ENCODE data around the gene CDK12. TPM values are rescaled to one million over a fixed set of nuclear protein-coding genes. Genes with fewer than 3 reads are reported as not detected.
"Not testable (repeated sequence)": the region's sequence is repeated elsewhere in the genome, so short reads cannot be mapped to it uniquely, and the experiment has no call there.

The CDK12 gene
- total RNA-seq, 2 experiments from 2014 or later, result 99.6 to 108 TPM

DNA sequence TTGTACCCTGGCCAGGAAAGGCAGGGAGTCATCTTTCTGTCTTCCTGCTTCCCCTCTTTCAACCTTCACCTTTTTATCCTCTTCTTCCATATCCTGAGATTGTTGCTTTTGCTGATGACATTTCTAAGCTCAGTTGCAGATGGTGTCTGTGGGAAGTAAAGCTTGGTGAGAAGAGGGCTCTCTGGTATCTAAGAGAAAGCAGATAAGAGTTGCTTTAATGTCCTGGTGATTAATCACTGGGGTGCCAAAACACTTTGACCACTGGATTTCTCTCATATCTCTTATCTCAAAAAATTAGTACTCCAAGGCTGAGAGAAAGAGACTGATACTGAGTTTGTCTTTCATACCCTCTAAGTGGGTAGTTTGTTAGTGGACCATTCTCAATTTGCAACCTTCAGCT is 75.2 kb downstream of the CDK12 start:
- H3K27ac Mint-ChIP-seq, result no peak overlapping the region
- peaks cover 12% of the 10 kb centered on the region for H3K36me3 Mint-ChIP-seq (ENCODE audit: low read depth)
- no peaks in the 10 kb centered on the region for H3K9me3 ChIP-seq (ENCODE audit: control insufficient read depth in 1 of 2, insufficient read depth in 1 of 2, low read length in 2 of 2)
- no peak overlapping the region for H3K4me3 ChIP-seq (ENCODE audit: low read length)
- peaks cover 25% of the 10 kb centered on the region for H3K4me1 Mint-ChIP-seq (ENCODE audit: low read depth)
- CTCF ChIA-PET, result interaction anchor here (1.2 to 1.4 kb wide), 2 partner anchors 11 to 86 kb away, joined by 5 to 8 read pairs; no protein-coding TSS in a partner anchor
- TF ChIP-seq, protein P1, sequence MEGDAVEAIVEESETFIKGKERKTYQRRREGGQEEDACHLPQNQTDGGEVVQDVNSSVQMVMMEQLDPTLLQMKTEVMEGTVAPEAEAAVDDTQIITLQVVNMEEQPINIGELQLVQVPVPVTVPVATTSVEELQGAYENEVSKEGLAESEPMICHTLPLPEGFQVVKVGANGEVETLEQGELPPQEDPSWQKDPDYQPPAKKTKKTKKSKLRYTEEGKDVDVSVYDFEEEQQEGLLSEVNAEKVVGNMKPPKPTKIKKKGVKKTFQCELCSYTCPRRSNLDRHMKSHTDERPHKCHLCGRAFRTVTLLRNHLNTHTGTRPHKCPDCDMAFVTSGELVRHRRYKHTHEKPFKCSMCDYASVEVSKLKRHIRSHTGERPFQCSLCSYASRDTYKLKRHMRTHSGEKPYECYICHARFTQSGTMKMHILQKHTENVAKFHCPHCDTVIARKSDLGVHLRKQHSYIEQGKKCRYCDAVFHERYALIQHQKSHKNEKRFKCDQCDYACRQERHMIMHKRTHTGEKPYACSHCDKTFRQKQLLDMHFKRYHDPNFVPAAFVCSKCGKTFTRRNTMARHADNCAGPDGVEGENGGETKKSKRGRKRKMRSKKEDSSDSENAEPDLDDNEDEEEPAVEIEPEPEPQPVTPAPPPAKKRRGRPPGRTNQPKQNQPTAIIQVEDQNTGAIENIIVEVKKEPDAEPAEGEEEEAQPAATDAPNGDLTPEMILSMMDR (IDR thresholded peaks at IDR 0.05), result no peak
- peaks cover 5% of the 10 kb centered on the region for H3K4me1 ChIP-seq (ENCODE audit: insufficient read depth, low read length)
- POLR2A ChIA-PET, result no interaction called here
- H3K36me3 ChIP-seq (ENCODE audit: insufficient read depth, low read length), result peaks cover 11% of the 10 kb centered on the region
- H3K27me3 ChIP-seq (ENCODE audit: control insufficient read depth in 1 of 2, insufficient read depth in 2 of 2, low read length in 2 of 2), result no peaks in the 10 kb centered on the region
- no peaks in the 10 kb centered on the region for H3K9me3 Mint-ChIP-seq
- DNase-seq (no peak), ATAC-seq (ENCODE audit: poor library complexity) (no peak)
- H3K27me3 Mint-ChIP-seq, result no peaks in the 10 kb centered on the region
- H3K4me3 Mint-ChIP-seq, result no peak overlapping the region
- no peak overlapping the region for H3K27ac ChIP-seq (ENCODE audit: low read depth in 1 of 2, low read length in 2 of 2)
- intact Hi-C loops (cut with DNase I, micrococcal nuclease), result no loop called here

DNA sequence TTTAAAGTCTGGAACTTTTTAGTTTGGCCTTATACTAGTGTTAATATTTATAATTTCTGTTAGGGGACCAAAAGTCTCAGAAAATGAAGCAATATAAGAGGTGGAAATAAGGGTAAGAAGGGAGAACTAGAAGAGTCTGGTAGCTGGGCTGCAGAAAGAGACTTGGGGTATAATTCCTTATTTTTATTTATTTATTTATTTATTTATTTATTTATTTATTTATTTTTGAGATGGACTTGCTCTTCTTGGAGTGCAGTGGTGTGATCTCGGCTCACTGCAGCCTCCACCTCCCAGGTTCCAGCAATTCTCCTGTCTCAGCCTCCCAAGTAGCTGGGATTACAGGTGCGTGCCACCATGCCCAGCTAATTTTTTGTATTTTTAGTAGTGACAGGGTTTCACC is 76.1 kb downstream of the CDK12 start:
- POLR2A ChIA-PET; H3K9me3 Mint-ChIP-seq; ATAC-seq (ENCODE audit: poor library complexity): not testable (repeated sequence)

DNA sequence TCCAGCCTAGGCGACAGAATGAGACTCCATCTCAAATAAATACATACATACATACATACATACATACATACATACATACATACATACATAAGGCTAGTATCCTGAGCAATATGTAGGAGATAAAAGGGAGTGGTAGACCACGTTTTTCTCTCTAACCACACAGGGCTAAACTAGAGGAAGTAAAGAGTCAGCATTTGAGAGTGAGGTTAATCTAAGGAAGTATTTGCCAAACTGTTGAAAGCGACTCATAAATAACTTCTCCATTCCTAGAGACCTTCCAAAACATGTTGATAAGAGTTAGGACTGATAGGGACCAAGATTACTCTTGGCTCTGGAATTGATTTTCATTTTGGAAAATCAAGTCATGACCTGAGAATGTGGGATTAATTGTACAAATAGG is 77.6 kb downstream of the CDK12 start:
- intact Hi-C loops (cut with DNase I, micrococcal nuclease), result no loop called here
- H3K36me3 Mint-ChIP-seq (ENCODE audit: low read depth), result peaks cover 8% of the 10 kb centered on the region
- no peak overlapping the region for H3K4me3 ChIP-seq (ENCODE audit: low read length)
- H3K27ac Mint-ChIP-seq, result no peak overlapping the region
- no peak overlapping the region for H3K4me3 Mint-ChIP-seq
- peaks cover 25% of the 10 kb centered on the region for H3K4me1 Mint-ChIP-seq (ENCODE audit: low read depth)
- ATAC-seq (ENCODE audit: poor library complexity), result peak; percentile 68
- TF ChIP-seq, protein P1 (IDR thresholded peaks at IDR 0.05), result no peak
- DNase-seq, result peak in 3 of 14 experiments; percentile 25 to 42 (median 32)
- CTCF ChIA-PET, result interaction anchor here (1.0 kb wide), 1 partner anchor 9 kb away, joined by 4 read pairs; no protein-coding TSS in a partner anchor
- no peaks in the 10 kb centered on the region for H3K9me3 Mint-ChIP-seq
- no peaks in the 10 kb centered on the region for H3K27me3 Mint-ChIP-seq
- H3K9me3 ChIP-seq (ENCODE audit: control insufficient read depth in 1 of 2, insufficient read depth in 1 of 2, low read length in 2 of 2), result no peaks in the 10 kb centered on the region
- no peaks in the 10 kb centered on the region for H3K27me3 ChIP-seq (ENCODE audit: control insufficient read depth in 1 of 2, insufficient read depth in 2 of 2, low read length in 2 of 2)
- no peaks in the 10 kb centered on the region for H3K36me3 ChIP-seq (ENCODE audit: insufficient read depth, low read length)
- POLR2A ChIA-PET, result no interaction called here
- no peak overlapping the region for H3K27ac ChIP-seq (ENCODE audit: low read depth in 1 of 2, low read length in 2 of 2)
- H3K4me1 ChIP-seq (ENCODE audit: insufficient read depth, low read length), result peaks cover 5% of the 10 kb centered on the region

More for the DNA sequence above, 76.1 kb downstream of the CDK12 start:
- H3K4me3 Mint-ChIP-seq; H3K27me3 Mint-ChIP-seq; H3K4me1 ChIP-seq (ENCODE audit: insufficient read depth, low read length); DNase-seq; H3K36me3 Mint-ChIP-seq (ENCODE audit: low read depth); intact Hi-C loops (cut with DNase I, micrococcal nuclease); H3K27me3 ChIP-seq (ENCODE audit: control insufficient read depth in 1 of 2, insufficient read depth in 2 of 2, low read length in 2 of 2); H3K9me3 ChIP-seq (ENCODE audit: control insufficient read depth in 1 of 2, insufficient read depth in 1 of 2, low read length in 2 of 2); H3K27ac ChIP-seq (ENCODE audit: low read depth in 1 of 2, low read length in 2 of 2); H3K36me3 ChIP-seq (ENCODE audit: insufficient read depth, low read length); H3K4me3 ChIP-seq (ENCODE audit: low read length); H3K27ac Mint-ChIP-seq: not testable (repeated sequence)
- CTCF ChIA-PET, result interaction anchor here (0.5 to 1.4 kb wide), 2 partner anchors 10 to 733 kb away, joined by 3 to 8 read pairs; no protein-coding TSS in a partner anchor
- H3K4me1 Mint-ChIP-seq (ENCODE audit: low read depth), result peaks cover 25% of the 10 kb centered on the region

DNA sequence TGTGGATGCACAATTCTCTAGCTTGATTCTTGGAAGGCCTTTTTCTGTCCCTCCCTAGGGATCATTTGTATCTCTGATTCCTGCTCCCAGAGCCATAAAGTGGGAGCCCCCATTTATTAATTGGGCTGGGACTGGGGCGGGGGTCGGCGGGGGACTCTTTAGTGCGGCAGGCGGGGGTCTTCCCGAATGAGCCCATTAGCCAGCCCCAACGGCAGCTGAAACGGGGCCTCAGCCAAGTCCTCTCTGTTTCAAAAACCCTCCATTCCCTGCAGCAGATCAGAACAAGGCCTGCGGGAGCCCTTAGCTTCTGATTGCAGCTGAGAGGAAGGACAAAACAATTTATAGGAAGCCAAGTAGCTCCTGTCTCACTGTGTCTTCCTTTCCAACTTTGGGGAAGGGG is 79.3 kb downstream of the CDK12 start:
- Mint-ChIP-seq H3K27me3 (no peaks in the 10 kb centered on the region), H3K36me3 (ENCODE audit: low read depth) (peaks cover 16% of the 10 kb centered on the region), H3K27ac (no peak overlapping the region), H3K9me3 (no peaks in the 10 kb centered on the region), H3K4me1 (ENCODE audit: low read depth) (peaks cover 21% of the 10 kb centered on the region), H3K4me3 (no peak overlapping the region)
- no peaks in the 10 kb centered on the region for H3K27me3 ChIP-seq (ENCODE audit: control insufficient read depth in 1 of 2, insufficient read depth in 2 of 2, low read length in 2 of 2)
- TF ChIP-seq, protein P1 (IDR thresholded peaks at IDR 0.05), result no peak
- ATAC-seq (ENCODE audit: poor library complexity) (no peak), DNase-seq (no peak)
- intact Hi-C loops (cut with DNase I, micrococcal nuclease), result loop anchor here in 1 of 2 experiments (10.0 kb wide), 1 partner anchor 444 kb away; the partner anchor contains the start of gene PSMD3
- no peak overlapping the region for H3K4me3 ChIP-seq (ENCODE audit: low read length)
- H3K4me1 ChIP-seq (ENCODE audit: insufficient read depth, low read length), result peaks cover 5% of the 10 kb centered on the region
- ChIA-PET CTCF (interaction anchor here (0.6 kb wide), 1 partner anchor 174 kb away, joined by 3 read pairs; no protein-coding TSS in a partner anchor), POLR2A (no interaction called here)
- H3K27ac ChIP-seq (ENCODE audit: low read depth in 1 of 2, low read length in 2 of 2), result no peak overlapping the region
- no peaks in the 10 kb centered on the region for H3K9me3 ChIP-seq (ENCODE audit: control insufficient read depth in 1 of 2, insufficient read depth in 1 of 2, low read length in 2 of 2)
- peaks cover 6% of the 10 kb centered on the region for H3K36me3 ChIP-seq (ENCODE audit: insufficient read depth, low read length)
